HK-2 (cell line): ENCODE data around the gene PIGU.
"Not testable (repeated sequence)": the region's sequence is repeated elsewhere in the genome, so short reads cannot be mapped to it uniquely, and the experiment has no call there.

Source experiments
- DNase-seq: peaks from one replicate; pipeline ENCODE4 v3.0.0-alpha.2; 2018; ENCODE audit not compliant: unreplicated experiment

Gene PIGU

GRCh38 chr20:34532756-34533155 is 144.1 kb downstream of the PIGU start:
- DNase-seq = no peak

DNA sequence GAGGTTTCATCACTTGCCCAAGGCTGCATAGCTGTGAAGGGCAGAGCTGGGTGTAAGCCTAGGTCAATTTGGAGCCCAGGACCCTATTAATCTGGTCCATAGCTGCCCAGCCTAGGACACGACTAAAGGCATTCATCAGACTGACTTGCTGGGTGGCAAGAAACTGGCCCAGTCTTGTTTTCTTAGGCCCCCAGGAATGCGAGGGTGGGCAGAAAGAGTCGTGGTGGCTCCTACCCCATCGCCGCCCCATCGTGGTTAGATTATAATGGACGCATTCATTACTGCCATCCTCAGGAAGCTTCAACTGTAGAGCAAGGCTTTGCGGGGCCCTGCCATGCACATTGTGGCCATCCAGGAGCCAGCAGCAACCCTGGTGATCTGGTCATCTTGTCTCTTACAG is 144.6 kb downstream of the PIGU start:
- DNase-seq = no peak

DNA sequence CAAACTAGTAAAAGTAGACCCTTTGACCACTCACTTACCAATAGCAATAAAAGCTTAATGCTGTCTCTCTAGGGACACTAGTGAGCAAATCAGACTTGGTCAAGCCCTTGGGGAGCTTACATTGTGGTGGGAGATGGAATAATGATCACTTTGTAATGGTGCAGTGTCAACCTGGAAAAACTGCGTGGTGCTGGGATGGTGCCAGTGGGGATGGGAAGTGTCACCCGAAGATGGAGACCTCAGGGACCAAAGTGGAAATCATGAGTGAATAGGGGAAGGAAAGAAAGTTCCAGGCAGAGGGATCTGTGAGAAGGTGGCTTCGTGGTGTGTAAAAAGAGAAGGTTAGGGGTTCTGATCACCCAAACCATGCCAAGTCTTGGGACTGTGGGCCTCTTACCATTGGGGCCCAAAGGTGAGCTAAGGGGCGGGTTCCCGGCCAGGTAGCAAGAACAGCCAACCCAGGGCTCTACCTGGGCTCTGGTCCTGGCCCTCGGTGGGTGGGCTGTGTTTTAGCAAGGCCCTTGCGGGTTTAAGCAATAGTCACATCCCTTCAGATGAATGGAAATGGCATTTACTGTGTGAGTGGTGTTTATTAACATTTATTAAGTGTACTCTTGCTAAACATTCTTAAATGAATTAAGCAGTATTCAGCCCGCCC is 145.2 kb downstream of the PIGU start:
- no peak for DNase-seq

DNA sequence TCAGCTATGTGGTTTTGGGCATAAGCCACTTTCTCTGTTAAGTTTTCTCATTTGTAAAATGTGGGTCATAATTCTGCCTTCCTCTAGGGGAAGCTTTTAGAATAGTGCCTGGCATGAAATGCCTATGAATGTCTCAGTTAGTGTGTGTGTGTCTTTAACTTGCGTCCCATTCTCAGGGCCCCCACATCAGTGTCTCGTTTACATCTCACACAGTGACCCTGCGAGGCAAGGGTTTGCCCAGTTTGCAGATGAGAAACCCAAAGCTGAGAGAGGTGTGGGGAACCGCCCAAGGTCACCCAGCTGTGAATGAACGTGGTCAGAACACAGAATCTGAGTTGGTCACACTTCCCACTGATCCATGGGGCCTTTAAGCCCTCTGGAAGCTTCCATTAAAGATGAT is 146.6 kb downstream of the PIGU start:
- no peak for DNase-seq

GRCh38 chr20:34529742-34530141 is 147.2 kb downstream of the PIGU start:
- no peak for DNase-seq

- DNase-seq = no peak
Measured at GRCh38 chr20:34528921-34529297, 148.0 kb downstream of the PIGU start.

GRCh38 chr20:34527016-34527415 is 149.9 kb downstream of the PIGU start:
- DNase-seq = no peak

GRCh38 chr20:34526466-34526865 is 150.4 kb downstream of the PIGU start:
- DNase-seq = no peak

GRCh38 chr20:34525709-34526416 is 151.0 kb downstream of the PIGU start:
- DNase-seq = peak; percentile 95

- no peak for DNase-seq
Measured at GRCh38 chr20:34525342-34525708, 151.6 kb downstream of the PIGU start.

- no peak for DNase-seq
Measured at GRCh38 chr20:34524426-34524825, 152.5 kb downstream of the PIGU start.

DNA sequence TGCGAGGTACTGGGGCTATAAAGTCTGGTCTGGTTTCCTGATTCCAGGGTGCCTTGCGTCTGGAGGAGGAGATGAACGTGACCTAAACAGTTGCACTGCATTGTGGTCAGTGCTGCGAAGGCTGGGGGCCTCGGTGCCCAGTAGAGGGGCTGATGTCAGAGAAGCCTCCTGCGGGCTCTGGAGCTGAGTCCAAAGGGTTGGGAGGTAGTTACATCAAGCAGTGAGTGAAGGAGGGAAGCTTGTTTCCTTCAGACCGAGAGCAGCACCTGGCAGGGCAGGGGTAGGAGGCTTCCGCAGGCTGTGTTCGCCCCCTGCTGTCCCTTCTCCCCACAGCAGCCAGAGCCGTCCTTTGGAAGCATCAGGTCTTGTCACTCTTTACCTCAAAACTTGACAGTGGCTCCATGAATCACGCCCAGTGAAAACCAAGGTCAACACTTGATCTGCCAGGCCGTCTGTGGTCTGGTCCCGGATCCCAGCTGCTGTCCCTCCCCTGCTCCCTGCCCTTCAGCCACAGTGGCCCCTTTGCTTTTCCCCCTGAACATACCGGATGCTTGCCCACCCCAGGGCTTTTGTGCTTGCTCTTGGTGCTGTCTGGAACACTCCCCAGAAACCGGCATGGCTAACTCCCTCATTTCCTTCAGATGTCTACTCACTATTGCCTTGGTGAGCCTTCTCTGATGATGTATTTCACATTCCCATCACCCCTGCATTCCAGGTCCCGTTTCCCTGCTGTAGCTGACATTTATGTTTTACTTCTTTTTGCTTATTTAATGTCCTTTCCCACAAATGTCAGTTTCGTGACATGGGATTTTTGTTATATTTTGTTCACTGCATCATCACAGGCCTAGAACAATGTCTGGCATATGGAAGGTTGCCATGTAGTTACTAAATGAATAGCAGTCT is 153.7 kb downstream of the PIGU start:
- DNase-seq = peak; percentile 88

DNA sequence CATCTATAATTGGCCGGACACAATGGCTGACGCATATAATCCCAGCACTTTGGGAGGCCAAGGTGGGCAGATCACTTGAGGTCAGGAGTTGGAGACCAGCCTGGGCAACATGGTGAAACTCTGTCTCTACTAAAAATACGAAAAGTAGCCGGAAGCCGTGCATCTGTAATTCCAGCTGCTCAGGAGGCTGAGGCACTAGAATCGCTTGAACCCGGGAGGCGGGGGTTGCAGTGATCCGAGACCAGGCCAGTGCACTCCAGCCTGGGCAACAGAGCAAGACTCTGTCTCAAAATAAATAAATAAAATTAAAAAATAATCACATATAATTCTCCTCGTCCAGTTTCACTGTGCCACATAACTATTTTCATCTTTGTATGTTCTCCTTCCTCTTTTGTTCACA is 157.1 kb downstream of the PIGU start:
- DNase-seq = not testable (repeated sequence)

GRCh38 chr20:34518863-34519262 is 158.0 kb downstream of the PIGU start:
- not testable (repeated sequence) for DNase-seq

GRCh38 chr20:34517114-34517505 is 159.8 kb downstream of the PIGU start:
- no peak for DNase-seq

- DNase-seq = peak; percentile 99
Measured at GRCh38 chr20:34516247-34517113, 160.4 kb downstream of the PIGU start, which contains the start of gene DYNLRB1. Gene DYNLRB1 (plus strand): TSS chr20:34516422. CDS start chr20:34516459, 37 bp downstream.

GRCh38 chr20:34515484-34516246 is 161.2 kb downstream of the PIGU start:
- DNase-seq = peak; percentile 77

DNA sequence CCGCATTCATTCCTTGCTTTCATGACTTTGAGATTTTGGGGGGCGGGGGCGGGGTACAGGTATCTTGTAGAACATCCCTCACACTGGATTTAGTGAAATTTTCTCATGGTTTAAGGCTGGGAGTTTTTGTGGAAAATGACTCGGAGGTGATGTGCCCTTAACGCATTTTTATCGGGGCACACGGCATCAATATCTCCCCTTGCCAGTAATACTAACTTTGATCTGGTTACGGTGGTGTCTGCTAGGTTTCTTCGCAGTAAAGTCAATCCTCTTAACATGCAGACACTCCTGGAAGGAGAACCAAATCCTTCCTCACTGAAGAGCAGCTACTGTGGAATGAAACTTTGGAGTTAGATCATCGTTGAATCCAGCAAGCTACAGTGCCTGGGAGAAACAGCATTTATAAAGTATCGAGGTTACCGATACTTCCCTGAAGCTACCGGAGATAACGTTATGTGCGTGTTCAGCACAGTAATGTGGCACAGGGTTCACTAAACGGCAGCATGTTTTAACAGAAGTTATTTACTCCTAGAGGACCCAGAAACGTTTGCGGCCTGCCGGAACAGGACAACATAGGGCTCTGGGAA is 161.9 kb downstream of the PIGU start:
- no peak for DNase-seq

GRCh38 chr20:34514034-34514433 is 162.9 kb downstream of the PIGU start:
- not testable (repeated sequence) for DNase-seq

- DNase-seq = no peak
Measured at GRCh38 chr20:34512955-34513419, 163.9 kb downstream of the PIGU start.
